SK-N-MC (cell line): ENCODE measurements around the gene TFDP2.

Source experiments
- EZH2 ChIP-seq: fragments of 200-600 bp; sonication (generic); IDR thresholded peaks from one replicate; pipeline ENCODE4 v1.6.1; 2017; ENCODE audit warnings: antibody characterized with exemption
- FOXP2 ChIP-seq: optimal IDR thresholded peaks from 2 replicates; pipeline ENCODE3; 2011; ENCODE audit warnings: mild to moderate bottlenecking, moderate library complexity; ENCODE audit not compliant: insufficient read depth; ENCODE audit errors: extremely low read length, control extremely low read depth
- POLR2AphosphoS5 ChIP-seq: IDR thresholded peaks from 2 replicates; pipeline ENCODE4 v1.6.1; 2012; ENCODE audit warnings: mild to moderate bottlenecking, low read depth, low read length, borderline replicate concordance

GRCh38 chr3:141945726-141946485, 203.4 kb downstream of the TFDP2 start:
- TF ChIP-seq POLR2AphosphoS5 (no peak), EZH2 (no peak), FOXP2 (no peak)
